ENCODE results near the gene CHST3.

CHST3 gene

GRCh38 chr10:72061491-72061890 is 97.3 kb downstream of the CHST3 start:
- DNase-seq: no peak

GRCh38 chr10:72061930-72062329 is 97.7 kb downstream of the CHST3 start:
- no peak for DNase-seq

GRCh38 chr10:72062382-72062781 is 98.2 kb downstream of the CHST3 start:
- DNase-seq: no peak
